Ishikawa (cell line): ENCODE measurements around the gene GATB.

ENCODE experiments used
- CEBPB ChIP-seq: IDR thresholded peaks from 2 replicates; pipeline ENCODE4 v1.6.1; 2012
- CREB1 ChIP-seq: IDR thresholded peaks from 2 replicates; pipeline ENCODE4 v1.6.1; 2012; ENCODE audit warnings: low read depth
- EGR1 ChIP-seq: IDR thresholded peaks from 2 replicates; pipeline ENCODE4 v1.6.1; 2012
- EP300 ChIP-seq: IDR thresholded peaks from 2 replicates; pipeline ENCODE4 v1.6.1; 2012; ENCODE audit warnings: borderline replicate concordance
- FOXM1 ChIP-seq: IDR thresholded peaks from 2 replicates; pipeline ENCODE4 v1.6.1; 2012; ENCODE audit warnings: low read depth, borderline replicate concordance
- MAX ChIP-seq: IDR thresholded peaks from 2 replicates; pipeline ENCODE4 v1.6.1; 2012
- NFIC ChIP-seq: IDR thresholded peaks from 2 replicates; pipeline ENCODE4 v1.6.1; 2012
- RAD21 ChIP-seq: IDR thresholded peaks from 2 replicates; pipeline ENCODE4 v1.6.1; 2012; ENCODE audit warnings: low read depth
- REST ChIP-seq: IDR thresholded peaks from 2 replicates; pipeline ENCODE4 v1.6.1; 2012; ENCODE audit warnings: low read depth, mild to moderate bottlenecking
- TAF1 ChIP-seq: IDR thresholded peaks from 2 replicates; pipeline ENCODE4 v1.6.1; 2012; ENCODE audit warnings: low read depth, mild to moderate bottlenecking
- TCF12 ChIP-seq: IDR thresholded peaks from 2 replicates; pipeline ENCODE4 v1.6.1; 2012; ENCODE audit warnings: low read depth
- TEAD4 ChIP-seq: IDR thresholded peaks from 2 replicates; pipeline ENCODE4 v1.6.1; 2012
- YY1 ChIP-seq: IDR thresholded peaks from 2 replicates; pipeline ENCODE4 v1.6.1; 2012; ENCODE audit warnings: low read depth
- ZBTB7A ChIP-seq: IDR thresholded peaks from 2 replicates; pipeline ENCODE4 v1.6.1; 2012; ENCODE audit warnings: low read depth
- TF ChIP-seq, protein P1 (sequence below): IDR thresholded peaks from 2 replicates; pipeline ENCODE4 v1.6.1; 2012

The GATB gene

GRCh38 chr4:151808120-151808529, 47.3 kb upstream of the GATB start:
- no peak for TF ChIP-seq MAX
- TF ChIP-seq REST, result no peak
- TF ChIP-seq ZBTB7A, result no peak
- TF ChIP-seq FOXM1, result no peak
- no peak for TF ChIP-seq YY1
- no peak for TF ChIP-seq TEAD4
- TF ChIP-seq TCF12, result no peak
- TF ChIP-seq CEBPB, result no peak
- TF ChIP-seq EGR1, result no peak
- TF ChIP-seq CREB1, result no peak
- TF ChIP-seq NFIC, result no peak
- no peak for TF ChIP-seq EP300
- no peak for TF ChIP-seq TAF1
- TF ChIP-seq, protein P1, sequence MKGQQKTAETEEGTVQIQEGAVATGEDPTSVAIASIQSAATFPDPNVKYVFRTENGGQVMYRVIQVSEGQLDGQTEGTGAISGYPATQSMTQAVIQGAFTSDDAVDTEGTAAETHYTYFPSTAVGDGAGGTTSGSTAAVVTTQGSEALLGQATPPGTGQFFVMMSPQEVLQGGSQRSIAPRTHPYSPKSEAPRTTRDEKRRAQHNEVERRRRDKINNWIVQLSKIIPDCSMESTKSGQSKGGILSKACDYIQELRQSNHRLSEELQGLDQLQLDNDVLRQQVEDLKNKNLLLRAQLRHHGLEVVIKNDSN, result no peak

DNA sequence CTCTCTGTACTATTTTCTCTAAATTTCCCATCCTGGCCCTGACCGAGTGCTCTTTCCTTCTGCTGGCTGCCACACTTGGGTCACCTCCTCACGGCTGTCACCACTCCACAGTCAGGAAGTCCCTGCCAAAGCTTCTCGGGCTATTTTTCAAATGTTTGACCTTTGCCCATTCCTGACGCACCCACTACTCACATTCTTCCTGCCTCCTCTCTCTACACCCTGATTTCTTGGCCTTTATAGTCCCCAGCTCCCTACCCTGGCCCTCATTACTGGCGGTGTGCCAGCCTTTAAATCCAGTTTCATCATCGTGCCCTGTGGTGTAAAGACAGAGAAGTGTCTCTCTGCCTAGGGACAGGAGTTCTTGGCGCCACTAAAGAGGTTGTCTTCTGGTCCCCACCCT, 46.4 kb upstream of the GATB start:
- TF ChIP-seq CREB1, result no peak
- no peak for TF ChIP-seq YY1
- TF ChIP-seq ZBTB7A, result no peak
- TF ChIP-seq EP300, result no peak
- TF ChIP-seq RAD21, result no peak
- no peak for TF ChIP-seq NFIC
- TF ChIP-seq TCF12, result no peak
- TF ChIP-seq REST, result no peak
- no peak for TF ChIP-seq TEAD4
- TF ChIP-seq, protein P1, result no peak
- no peak for TF ChIP-seq EGR1
- TF ChIP-seq CEBPB, result no peak
- no peak for TF ChIP-seq FOXM1
- no peak for TF ChIP-seq TAF1
- no peak for TF ChIP-seq MAX

DNA sequence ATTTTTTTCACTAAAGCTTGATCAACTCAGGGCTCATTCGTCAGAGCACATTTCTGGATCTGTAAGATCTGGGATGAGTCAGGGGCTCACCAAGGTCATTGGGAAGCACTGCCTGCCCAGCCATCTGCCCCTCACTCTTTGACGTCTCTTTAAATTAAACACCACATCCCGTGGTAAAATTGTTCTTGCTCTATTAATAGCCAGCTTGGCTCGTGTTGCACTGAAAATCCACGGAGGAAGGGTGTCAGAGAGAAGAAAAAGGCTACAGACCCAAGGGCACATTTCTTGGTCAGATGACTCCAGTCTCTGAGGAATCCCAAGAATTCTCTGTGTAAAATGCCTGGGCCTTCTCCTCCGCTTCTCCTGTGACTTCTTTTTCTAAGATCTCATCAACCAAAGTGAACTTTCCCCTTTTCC, 45.7 kb upstream of the GATB start:
- TF ChIP-seq TAF1 (no peak), TEAD4 (0 out of 2 replicates have a peak, but pooled peaks have one; percentile 10), NFIC (no peak), CEBPB (no peak)
- TF ChIP-seq, protein P1, result no peak

DNA sequence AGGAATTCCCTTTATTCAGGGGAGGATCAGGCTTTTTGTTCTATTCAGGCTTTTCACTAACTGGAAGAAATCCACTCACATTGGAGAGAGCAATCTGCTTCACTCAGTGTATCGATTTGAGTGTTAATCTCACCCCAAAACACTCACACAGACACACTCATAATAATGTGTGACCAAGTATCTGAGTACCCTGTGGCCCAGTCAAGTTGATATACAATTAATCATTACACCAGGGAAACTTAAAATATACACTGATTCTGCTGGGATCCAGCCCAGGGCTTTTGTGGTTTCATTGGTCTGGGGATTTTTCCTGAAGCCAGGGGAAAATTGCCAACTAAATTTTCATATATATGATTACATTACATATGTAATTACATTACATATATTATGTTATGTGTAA, 44.0 kb upstream of the GATB start:
- TF ChIP-seq ZBTB7A (no peak), EP300 (no peak), NFIC (no peak), EGR1 (no peak), TEAD4 (no peak)

GRCh38 chr4:151804086-151804630, 43.4 kb upstream of the GATB start:
- no peak for TF ChIP-seq TEAD4
- TF ChIP-seq YY1, result no peak

GRCh38 chr4:151803246-151803645, 42.4 kb upstream of the GATB start:
- TF ChIP-seq EP300, result no peak
- no peak for TF ChIP-seq REST
- no peak for TF ChIP-seq TAF1
